Caco-2 (cell line): ENCODE data around the gene PAGR1. TPM values are rescaled to one million over a fixed set of nuclear protein-coding genes. Genes with fewer than 3 reads are reported as not detected.

Experiments
- BruUV-seq: library from RNA; stranded (reverse); fragments of 400-500 nt; replicated peaks from 2 replicates; lab custom pipeline; 2021; lab: Mats Ljungman, UMichigan
- CTCF ChIA-PET: fragments of 300-600 bp; sonication (Branson Sonifier 250); formaldehyde crosslinking; loops from one replicate; lab custom pipeline; 2022; ENCODE audit warnings: antibody characterized with exemption; lab: Charles Lee
- POLR2A ChIA-PET: fragments of 300-600 bp; sonication (Branson Sonifier 250); formaldehyde crosslinking; loops from one replicate; lab custom pipeline; 2022; ENCODE audit warnings: antibody characterized with exemption; lab: Charles Lee
- DNase-seq, 2 experiments: peaks; one replicate each; pipeline versions ENCODE4 v3.0.0 to v3.0.0-alpha.2; 2020 to 2022
- H3K27me3 ChIP-seq: replicated peaks from 2 replicates; pipeline ENCODE4 v1.6.0; 2011; ENCODE audit warnings: low read length; ENCODE audit not compliant: control insufficient read depth, insufficient read depth
- H3K36me3 ChIP-seq: 2 replicates; pipeline ENCODE4 v1.5.1; 2011; ENCODE audit warnings: low read length; ENCODE audit not compliant: control insufficient read depth, insufficient read depth
- H3K4me1 ChIP-seq: fragments of 250-450 bp; sonication (Bioruptor Pico); 2 replicates; pipeline ENCODE4 v1.5.1; 2020; ENCODE audit warnings: mild to moderate bottlenecking
- H3K4me3 ChIP-seq: 2 replicates; pipeline ENCODE4 v1.5.1; 2011; ENCODE audit warnings: low read depth, mild to moderate bottlenecking, control low read depth, low read length
- H3K9me3 ChIP-seq: fragments of 250-450 bp; sonication (Bioruptor Pico); 2 replicates; pipeline ENCODE4 v1.5.1; 2020; ENCODE audit warnings: mild to moderate bottlenecking, moderate library complexity
- H3K27ac Mint-ChIP-seq: one replicate; pipeline ENCODE4 v1.8.0; 2022; ENCODE audit warnings: mixed read lengths; ENCODE audit not compliant: unreplicated experiment
- H3K27me3 Mint-ChIP-seq: one replicate; pipeline ENCODE4 v1.8.0; 2022; ENCODE audit warnings: mixed read lengths; ENCODE audit not compliant: insufficient read depth, unreplicated experiment
- H3K36me3 Mint-ChIP-seq: one replicate; pipeline ENCODE4 v1.8.0; 2022; ENCODE audit warnings: mild to moderate bottlenecking, mixed read lengths; ENCODE audit not compliant: insufficient read depth, unreplicated experiment
- H3K4me1 Mint-ChIP-seq: one replicate; pipeline ENCODE4 v1.8.0; 2022; ENCODE audit warnings: low read depth, mixed read lengths; ENCODE audit not compliant: unreplicated experiment
- H3K4me3 Mint-ChIP-seq: one replicate; pipeline ENCODE4 v1.8.0; 2022; ENCODE audit warnings: mild to moderate bottlenecking, moderate library complexity, mixed read lengths; ENCODE audit not compliant: unreplicated experiment
- H3K9me3 Mint-ChIP-seq: one replicate; pipeline ENCODE4 v1.8.0; 2022; ENCODE audit warnings: mixed read lengths; ENCODE audit not compliant: unreplicated experiment
- intact Hi-C: fragments of 100-400 bp; cut with micrococcal nuclease; formaldehyde crosslinking; loops from one replicate; pipeline ENCODE4 v1.10.0; 2022; ENCODE audit not compliant: unreplicated experiment
- total RNA-seq: library from RNA; stranded (reverse); gene quantifications from 2 replicates; pipeline ENCODE4 v1.2.3, GENCODE V29; 2022
- TF ChIP-seq, protein P1 (sequence below), 2 experiments: fragments of 200-600 bp in 1 of 2; IDR thresholded peaks; 1 replicate in 1 of 2; 2 replicates in 1 of 2; pipeline versions ENCODE4 v1.5.1 to v1.8.0; 2011 to 2022; ENCODE audit warnings: antibody characterized with exemption in 1 of 2, control low read depth in 1 of 2, inconsistent platforms in 1 of 2, low read depth in 1 of 2, low read length in 1 of 2, mild to moderate bottlenecking in 1 of 2, moderate library complexity in 1 of 2; ENCODE audit not compliant: insufficient read depth in 1 of 2, severe bottlenecking in 1 of 2, unreplicated experiment in 1 of 2

PAGR1 gene
- total RNA-seq, 1 experiment from 2014 or later = 33.0 TPM

GRCh38 chr16:29818082-29818481 lies 2.1 kb downstream of the PAGR1 start:
- CTCF ChIA-PET = interaction anchor here (2.4 to 2.8 kb wide), 3 partner anchors 11 to 30 kb away, joined by 9 to 22 read pairs (median 16); partner anchors contain the start of gene MAZ
- DNase-seq = no peak
- TF ChIP-seq, protein P1, sequence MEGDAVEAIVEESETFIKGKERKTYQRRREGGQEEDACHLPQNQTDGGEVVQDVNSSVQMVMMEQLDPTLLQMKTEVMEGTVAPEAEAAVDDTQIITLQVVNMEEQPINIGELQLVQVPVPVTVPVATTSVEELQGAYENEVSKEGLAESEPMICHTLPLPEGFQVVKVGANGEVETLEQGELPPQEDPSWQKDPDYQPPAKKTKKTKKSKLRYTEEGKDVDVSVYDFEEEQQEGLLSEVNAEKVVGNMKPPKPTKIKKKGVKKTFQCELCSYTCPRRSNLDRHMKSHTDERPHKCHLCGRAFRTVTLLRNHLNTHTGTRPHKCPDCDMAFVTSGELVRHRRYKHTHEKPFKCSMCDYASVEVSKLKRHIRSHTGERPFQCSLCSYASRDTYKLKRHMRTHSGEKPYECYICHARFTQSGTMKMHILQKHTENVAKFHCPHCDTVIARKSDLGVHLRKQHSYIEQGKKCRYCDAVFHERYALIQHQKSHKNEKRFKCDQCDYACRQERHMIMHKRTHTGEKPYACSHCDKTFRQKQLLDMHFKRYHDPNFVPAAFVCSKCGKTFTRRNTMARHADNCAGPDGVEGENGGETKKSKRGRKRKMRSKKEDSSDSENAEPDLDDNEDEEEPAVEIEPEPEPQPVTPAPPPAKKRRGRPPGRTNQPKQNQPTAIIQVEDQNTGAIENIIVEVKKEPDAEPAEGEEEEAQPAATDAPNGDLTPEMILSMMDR (IDR thresholded peaks at IDR 0.05; ENCODE audit: insufficient read depth in 1 of 2, low read depth in 1 of 2, low read length in 1 of 2, severe bottlenecking in 1 of 2, unreplicated experiment in 1 of 2) = no peak
- Mint-ChIP-seq H3K36me3 (peaks cover 44% of the 10 kb centered on the region), H3K27ac (peak overlapping the region; percentile 73), H3K27me3 (no peaks in the 10 kb centered on the region), H3K4me1 (peaks cover 27% of the 10 kb centered on the region), H3K4me3 (peak overlapping the region; percentile 73), H3K9me3 (no peaks in the 10 kb centered on the region)
- POLR2A ChIA-PET = interaction anchor here (0.8 kb wide), 1 partner anchor 108 kb away, joined by 3 read pairs; the partner anchor contains the start of gene KCTD13
- peaks cover 7% of the 10 kb centered on the region for H3K4me1 ChIP-seq
- no peaks in the 10 kb centered on the region for H3K9me3 ChIP-seq
- intact Hi-C loops = loop anchor here (5.0 to 10.0 kb wide), 2 partner anchors 84 to 177 kb away; partner anchors contain the start of genes ASPHD1, HIRIP3 and INO80E
- H3K4me3 ChIP-seq = no peak overlapping the region
- H3K36me3 ChIP-seq = no peaks in the 10 kb centered on the region; the same call in 1 of the 2 replicates
- no peaks in the 10 kb centered on the region for H3K27me3 ChIP-seq
- BruUV-seq = no TSS peak

DNA sequence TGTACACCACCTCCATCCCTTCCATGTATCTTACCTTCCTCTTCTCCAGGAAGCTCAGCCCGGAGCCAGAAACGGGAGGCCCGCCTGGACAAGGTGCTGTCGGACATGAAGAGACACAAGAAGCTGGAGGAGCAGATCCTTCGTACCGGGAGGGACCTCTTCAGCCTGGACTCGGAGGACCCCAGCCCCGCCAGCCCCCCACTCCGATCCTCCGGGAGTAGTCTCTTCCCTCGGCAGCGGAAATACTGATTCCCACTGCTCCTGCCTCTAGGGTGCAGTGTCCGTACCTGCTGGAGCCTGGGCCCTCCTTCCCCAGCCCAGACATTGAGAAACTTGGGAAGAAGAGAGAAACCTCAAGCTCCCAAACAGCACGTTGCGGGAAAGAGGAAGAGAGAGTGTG lies 3.6 kb downstream of the PAGR1 start:
- H3K4me3 ChIP-seq = no peak overlapping the region
- no peaks in the 10 kb centered on the region; the same call in 1 of the 2 replicates for H3K36me3 ChIP-seq
- H3K27me3 ChIP-seq = no peaks in the 10 kb centered on the region
- TF ChIP-seq, protein P1 (IDR thresholded peaks at IDR 0.05; ENCODE audit: insufficient read depth in 1 of 2, low read depth in 1 of 2, low read length in 1 of 2, severe bottlenecking in 1 of 2, unreplicated experiment in 1 of 2) = peak in 1 of 2 experiments; percentile 16
- H3K4me3 Mint-ChIP-seq = peak overlapping the region; percentile 29
- H3K9me3 Mint-ChIP-seq = no peaks in the 10 kb centered on the region
- peaks cover 44% of the 10 kb centered on the region for H3K36me3 Mint-ChIP-seq
- ChIA-PET CTCF (interaction anchor here (2.4 kb wide), 1 partner anchor 29 kb away, joined by 9 read pairs; no protein-coding TSS in a partner anchor), POLR2A (no interaction called here)
- no TSS peak for BruUV-seq
- intact Hi-C loops = loop anchor here (5.0 to 10.0 kb wide), 2 partner anchors 83 to 175 kb away; partner anchors contain the start of genes ASPHD1, HIRIP3 and INO80E
- H3K27ac Mint-ChIP-seq = no peak overlapping the region
- peaks cover 26% of the 10 kb centered on the region for H3K4me1 Mint-ChIP-seq
- no peak for DNase-seq
- peaks cover 11% of the 10 kb centered on the region for H3K4me1 ChIP-seq
- H3K9me3 ChIP-seq = no peaks in the 10 kb centered on the region
- H3K27me3 Mint-ChIP-seq = no peaks in the 10 kb centered on the region

DNA sequence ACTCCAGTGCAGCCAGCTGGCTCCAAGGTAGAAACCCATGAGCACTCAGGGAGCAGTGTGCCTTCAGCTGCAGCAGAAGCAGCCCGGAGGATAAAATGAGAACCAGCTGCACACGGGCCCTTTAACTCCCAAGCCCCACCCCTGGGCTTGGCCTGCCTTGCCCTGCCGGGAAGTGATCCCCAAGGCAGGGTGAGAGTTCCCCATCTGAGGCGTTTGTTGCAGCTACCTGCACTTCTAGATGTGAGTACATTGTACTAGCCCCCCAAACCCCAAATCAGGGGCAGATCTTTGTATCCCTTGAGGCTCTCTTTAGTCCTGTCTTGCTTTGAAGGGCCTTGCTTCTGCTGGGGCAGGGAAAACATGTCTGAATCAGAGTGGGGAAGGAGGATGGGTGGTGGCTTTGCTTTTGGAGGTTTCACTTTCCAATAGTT lies 4.3 kb downstream of the PAGR1 start, which contains the start of gene MVP:
TSS of gene MVP (plus strand) at position 192 of the 431 bp plus-strand sequence. CDS start 10,088 bp downstream, outside the sequence.
- DNase-seq = no peak
- TF ChIP-seq, protein P1 (IDR thresholded peaks at IDR 0.05; ENCODE audit: insufficient read depth in 1 of 2, low read depth in 1 of 2, low read length in 1 of 2, severe bottlenecking in 1 of 2, unreplicated experiment in 1 of 2) = no peak
- H3K4me3 Mint-ChIP-seq = peak within 1 kb of the TSS; percentile 29
- intact Hi-C loops = no loop called here
- Histone ChIP-seq H3K9me3 (no peaks in the 10 kb centered on the region), H3K27me3 (no peaks in the 10 kb centered on the region), H3K4me1 (peaks cover 16% of the 10 kb centered on the region), H3K4me3 (peak within 1 kb of the TSS; percentile 29), H3K36me3 (no peaks in the 10 kb centered on the region; the same call in 1 of the 2 replicates)
- H3K36me3 Mint-ChIP-seq = peaks cover 47% of the 10 kb centered on the region
- no peak within 1 kb of the TSS for H3K27ac Mint-ChIP-seq
- no TSS peak for BruUV-seq
- POLR2A ChIA-PET = no interaction called here
- H3K4me1 Mint-ChIP-seq = peaks cover 23% of the 10 kb centered on the region
- H3K9me3 Mint-ChIP-seq = no peaks in the 10 kb centered on the region
- CTCF ChIA-PET = interaction anchor here (2.4 kb wide), 1 partner anchor 28 kb away, joined by 9 read pairs; no protein-coding TSS in a partner anchor
- H3K27me3 Mint-ChIP-seq = no peaks in the 10 kb centered on the region
